ENCODE measurements around the gene CDC23.

DNA sequence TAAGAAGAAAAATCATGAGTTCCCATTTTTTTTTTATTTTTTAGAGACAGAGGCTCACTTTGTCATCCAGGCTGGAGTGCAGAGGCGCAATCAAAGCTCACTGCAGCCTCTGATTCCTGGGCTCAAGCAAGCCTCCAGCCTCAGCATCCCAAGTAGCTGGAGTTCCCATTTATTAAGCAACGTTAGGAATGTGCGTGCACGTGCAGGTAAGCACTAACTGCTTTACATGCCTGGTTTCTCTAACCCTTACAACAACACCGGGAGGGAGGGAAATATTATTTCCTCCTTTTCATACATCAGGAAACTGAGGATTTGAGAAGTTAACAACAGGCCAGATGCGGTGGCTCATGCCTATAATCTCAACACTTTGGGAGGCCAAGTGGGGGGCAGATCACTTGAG lies 16.3 kb upstream of the CDC23 start:
- TF ChIP-seq, protein P1, sequence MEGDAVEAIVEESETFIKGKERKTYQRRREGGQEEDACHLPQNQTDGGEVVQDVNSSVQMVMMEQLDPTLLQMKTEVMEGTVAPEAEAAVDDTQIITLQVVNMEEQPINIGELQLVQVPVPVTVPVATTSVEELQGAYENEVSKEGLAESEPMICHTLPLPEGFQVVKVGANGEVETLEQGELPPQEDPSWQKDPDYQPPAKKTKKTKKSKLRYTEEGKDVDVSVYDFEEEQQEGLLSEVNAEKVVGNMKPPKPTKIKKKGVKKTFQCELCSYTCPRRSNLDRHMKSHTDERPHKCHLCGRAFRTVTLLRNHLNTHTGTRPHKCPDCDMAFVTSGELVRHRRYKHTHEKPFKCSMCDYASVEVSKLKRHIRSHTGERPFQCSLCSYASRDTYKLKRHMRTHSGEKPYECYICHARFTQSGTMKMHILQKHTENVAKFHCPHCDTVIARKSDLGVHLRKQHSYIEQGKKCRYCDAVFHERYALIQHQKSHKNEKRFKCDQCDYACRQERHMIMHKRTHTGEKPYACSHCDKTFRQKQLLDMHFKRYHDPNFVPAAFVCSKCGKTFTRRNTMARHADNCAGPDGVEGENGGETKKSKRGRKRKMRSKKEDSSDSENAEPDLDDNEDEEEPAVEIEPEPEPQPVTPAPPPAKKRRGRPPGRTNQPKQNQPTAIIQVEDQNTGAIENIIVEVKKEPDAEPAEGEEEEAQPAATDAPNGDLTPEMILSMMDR (IDR thresholded peaks at IDR 0.05) = no peak
- no peak for TF ChIP-seq POLR2A (IDR thresholded peaks at IDR 0.05)

Measured in uterus (tissue), 2 donors.